H9 (cell line): ENCODE data around the gene TNFRSF17. TPM values are rescaled to one million over a fixed set of nuclear protein-coding genes. Genes with fewer than 3 reads are reported as not detected.

ENCODE experiments used
- DNase-seq: peaks from one replicate; pipeline ENCODE4 v3.0.0-alpha.2; 2017
- H2AFZ ChIP-seq: one replicate; pipeline ENCODE4 v1.6.1; 2013; ENCODE audit warnings: mild to moderate bottlenecking, low read length, control low read depth, moderate library complexity
- H2AK5ac ChIP-seq: 2 replicates; pipeline ENCODE4 v1.6.1; 2013; ENCODE audit warnings: low read length, control low read depth, mixed read lengths; ENCODE audit not compliant: insufficient read length
- H2BK120ac ChIP-seq: one replicate; pipeline ENCODE4 v1.6.1; 2013; ENCODE audit warnings: low read depth, mild to moderate bottlenecking, low read length, control low read depth, inconsistent platforms; ENCODE audit not compliant: poor library complexity, severe bottlenecking
- H2BK12ac ChIP-seq: 2 replicates; pipeline ENCODE4 v1.6.1; 2013; ENCODE audit warnings: low read length, control low read depth, mixed read lengths, low read depth; ENCODE audit not compliant: insufficient read length
- H2BK15ac ChIP-seq: 2 replicates; pipeline ENCODE4 v1.6.1; 2013; ENCODE audit warnings: low read depth, low read length, control low read depth
- H2BK20ac ChIP-seq: one replicate; pipeline ENCODE4 v1.6.1; 2013; ENCODE audit warnings: low read depth, mild to moderate bottlenecking, low read length, control low read depth, inconsistent platforms; ENCODE audit not compliant: poor library complexity, severe bottlenecking
- H2BK5ac ChIP-seq: 2 replicates; pipeline ENCODE4 v1.6.1; 2013; ENCODE audit warnings: low read length, control low read depth, mixed read lengths; ENCODE audit not compliant: insufficient read length
- H3K14ac ChIP-seq: 2 replicates; pipeline ENCODE4 v1.6.1; 2013; ENCODE audit warnings: low read length, control low read depth; ENCODE audit not compliant: insufficient read depth
- H3K18ac ChIP-seq: 2 replicates; pipeline ENCODE4 v1.6.1; 2013; ENCODE audit warnings: low read depth, mild to moderate bottlenecking, mixed read lengths, low read length, control low read depth; ENCODE audit not compliant: insufficient read length
- H3K23ac ChIP-seq: 2 replicates; pipeline ENCODE4 v1.6.1; 2013; ENCODE audit warnings: low read length, control low read depth, mixed read lengths, low read depth; ENCODE audit not compliant: insufficient read length
- H3K23me2 ChIP-seq: 2 replicates; pipeline ENCODE4 v1.6.1; 2013; ENCODE audit warnings: low read depth, mild to moderate bottlenecking, mixed read lengths, low read length, control low read depth; ENCODE audit not compliant: insufficient read length, poor library complexity, severe bottlenecking
- H3K27ac ChIP-seq: 2 replicates; pipeline ENCODE4 v1.5.1; 2013; ENCODE audit warnings: low read length, control low read depth, mixed read lengths, low read depth; ENCODE audit not compliant: insufficient read length
- H3K27me3 ChIP-seq: 2 replicates; pipeline ENCODE4 v1.6.1; 2013; ENCODE audit warnings: low read length, control low read depth, inconsistent platforms; ENCODE audit not compliant: insufficient read depth
- H3K4ac ChIP-seq: 2 replicates; pipeline ENCODE4 v1.6.1; 2013; ENCODE audit warnings: low read depth, mild to moderate bottlenecking, control low read depth, inconsistent platforms, low read length, moderate library complexity
- H3K4me1 ChIP-seq: 2 replicates; pipeline ENCODE4 v1.6.1; 2013; ENCODE audit warnings: low read length, control low read depth, inconsistent platforms; ENCODE audit not compliant: insufficient read depth
- H3K4me2 ChIP-seq: 2 replicates; pipeline ENCODE4 v1.6.1; 2013; ENCODE audit warnings: low read length, control low read depth, mixed read lengths; ENCODE audit not compliant: insufficient read length, insufficient read depth
- H3K56ac ChIP-seq: 2 replicates; pipeline ENCODE4 v1.6.1; 2013; ENCODE audit warnings: low read depth, mild to moderate bottlenecking, mixed read lengths, low read length, control low read depth; ENCODE audit not compliant: insufficient read length
- H3K79me1 ChIP-seq: 2 replicates; pipeline ENCODE4 v1.6.1; 2013; ENCODE audit warnings: low read depth, mild to moderate bottlenecking, moderate library complexity, low read length, control low read depth, inconsistent platforms; ENCODE audit not compliant: insufficient read depth, poor library complexity, severe bottlenecking
- H3K79me2 ChIP-seq: 2 replicates; pipeline ENCODE4 v1.6.1; 2013; ENCODE audit warnings: low read length, control low read depth, inconsistent platforms; ENCODE audit not compliant: insufficient read depth
- H3K9ac ChIP-seq: 2 replicates; pipeline ENCODE4 v1.6.1; 2013; ENCODE audit warnings: low read length, control low read depth, mixed read lengths; ENCODE audit not compliant: insufficient read length; ENCODE audit errors: extremely low read depth
- H3K9me3 ChIP-seq: one replicate; pipeline ENCODE4 v1.6.1; 2013; ENCODE audit warnings: low read depth, low read length, inconsistent platforms; ENCODE audit not compliant: control insufficient read depth
- H3T11ph ChIP-seq: one replicate; pipeline ENCODE4 v1.6.1; 2013; ENCODE audit warnings: mild to moderate bottlenecking, low read length, control low read depth, inconsistent platforms
- H4K20me1 ChIP-seq: one replicate; pipeline ENCODE4 v1.6.1; 2013; ENCODE audit not compliant: control insufficient read depth, insufficient read length, insufficient read depth
- H4K5ac ChIP-seq: 2 replicates; pipeline ENCODE4 v1.6.1; 2013; ENCODE audit warnings: low read depth, mild to moderate bottlenecking, mixed read lengths, low read length, control low read depth; ENCODE audit not compliant: insufficient read length
- H4K8ac ChIP-seq: replicated peaks from 2 replicates; pipeline ENCODE4 v1.6.1; 2013; ENCODE audit warnings: low read length, control low read depth, mixed read lengths, low read depth; ENCODE audit not compliant: insufficient read length
- H4K91ac ChIP-seq: 2 replicates; pipeline ENCODE4 v1.6.1; 2013; ENCODE audit warnings: low read depth, mild to moderate bottlenecking, moderate library complexity, mixed read lengths, low read length, control low read depth; ENCODE audit not compliant: insufficient read length
- H3K27ac Mint-ChIP-seq, 3 experiments: 2 replicates in 2 of 3; 3 replicates in 1 of 3; pipeline ENCODE4 v1.8.0; 2020 to 2021; ENCODE audit warnings: mixed read lengths in 3 of 3, mild to moderate bottlenecking in 1 of 3, moderate library complexity in 1 of 3
- H3K27me3 Mint-ChIP-seq: 2 replicates; pipeline ENCODE4 v1.8.0; 2021; ENCODE audit warnings: low read depth, mild to moderate bottlenecking, moderate library complexity, mixed read lengths
- H3K36me3 Mint-ChIP-seq, 3 experiments: 2 replicates in 2 of 3; 3 replicates in 1 of 3; pipeline ENCODE4 v1.8.0; 2020 to 2021; ENCODE audit warnings: low read depth in 3 of 3, mixed read lengths in 3 of 3; ENCODE audit not compliant: insufficient read depth in 1 of 3
- H3K4me1 Mint-ChIP-seq, 2 experiments: 2 replicates each; pipeline ENCODE4 v1.8.0; 2020; ENCODE audit warnings: mixed read lengths in 2 of 2
- H3K4me3 Mint-ChIP-seq, 2 experiments: 2 replicates in 1 of 2; 3 replicates in 1 of 2; pipeline ENCODE4 v1.8.0; 2020 to 2021; ENCODE audit warnings: mild to moderate bottlenecking in 2 of 2, mixed read lengths in 2 of 2, moderate library complexity in 1 of 2
- H3K9me3 Mint-ChIP-seq, 2 experiments: 2 replicates in 1 of 2; 3 replicates in 1 of 2; pipeline ENCODE4 v1.8.0; 2020; ENCODE audit warnings: mild to moderate bottlenecking in 2 of 2, mixed read lengths in 2 of 2, moderate library complexity in 1 of 2
- WGBS: extraction: QIAGEN DNeasy Blood & Tissue Kit; methylation state at CpG from one replicate; pipeline ENCODE4 v1.1.7; 2013; ENCODE audit warnings: missing lambda C conversion rate, low lambda C conversion rate, mixed read lengths; ENCODE audit not compliant: insufficient read length; ENCODE audit errors: extremely low coverage; 5-methylcytosine and 5-hydroxymethylcytosine counted together
- total RNA-seq: library from RNA; stranded (reverse); gene quantifications from 2 replicates; pipeline ENCODE4 v1.2.1, GENCODE V29; 2021
- TF ChIP-seq, protein P1 (sequence below): fragments of 200-600 bp; sonication (generic); conservative IDR thresholded peaks from 3 replicates; pipeline ENCODE4 v1.8.0; 2021; ENCODE audit warnings: antibody characterized with exemption, mild to moderate bottlenecking

Gene TNFRSF17
- total RNA-seq, 1 experiment from 2014 or later, result not detected

DNA sequence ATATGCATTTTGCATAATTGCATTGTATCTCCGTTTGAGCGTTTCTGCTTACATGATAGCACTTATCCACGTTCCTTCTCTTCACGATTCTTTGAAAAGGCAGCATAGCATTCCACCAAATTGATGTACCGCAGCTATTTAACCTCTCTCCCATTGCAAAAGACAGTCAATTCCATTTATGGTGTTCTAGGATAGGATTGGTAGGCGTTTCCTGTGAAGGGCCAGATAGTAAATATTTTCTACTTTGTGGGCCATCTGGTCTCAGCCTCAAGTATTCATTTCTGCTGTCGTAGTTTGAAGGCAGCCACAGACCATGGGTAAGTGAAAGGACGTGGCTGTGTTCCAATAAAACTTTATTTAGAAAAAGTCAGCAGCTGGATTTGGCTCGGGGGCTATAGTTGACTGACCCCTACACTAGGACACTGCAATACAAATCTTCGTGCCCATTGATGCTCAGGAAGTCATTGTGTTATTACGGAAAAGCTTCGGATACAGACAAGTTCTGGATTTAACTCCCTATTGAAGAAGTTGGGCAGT is 21.6 kb downstream of the TNFRSF17 start:
- Histone ChIP-seq H2BK12ac (no peak overlapping the region), H3K79me2 (no peaks in the 10 kb centered on the region), H2AFZ (no peak overlapping the region), H2AK5ac (no peak overlapping the region), H3K23ac (no peak overlapping the region), H2BK120ac (no peak overlapping the region), H2BK15ac (no peak overlapping the region), H3K4ac (no peak overlapping the region), H2BK20ac (no peak overlapping the region), H3K9ac (no peak overlapping the region), H4K5ac (no peak overlapping the region), H4K20me1 (no peaks in the 10 kb centered on the region), H3K27me3 (no peaks in the 10 kb centered on the region), H4K8ac (no peak overlapping the region), H3K4me2 (no peak overlapping the region), H3K14ac (no peak overlapping the region), H2BK5ac (no peak overlapping the region), H4K91ac (no peak overlapping the region), H3K23me2 (no peaks in the 10 kb centered on the region), H3K18ac (no peak overlapping the region), H3T11ph (no peak overlapping the region), H3K56ac (no peak overlapping the region), H3K9me3 (no peaks in the 10 kb centered on the region), H3K79me1 (no peaks in the 10 kb centered on the region), H3K4me1 (no peaks in the 10 kb centered on the region), H3K27ac (no peak overlapping the region)
- Mint-ChIP-seq H3K27me3 (no peaks in the 10 kb centered on the region), H3K4me3 (no peak overlapping the region), H3K27ac (no peak overlapping the region), H3K4me1 (peaks cover 0 to 7% of the 10 kb centered on the region in 2 experiments; a peak in 2 of 4 replicates), H3K9me3 (no peaks in the 10 kb centered on the region), H3K36me3 (peaks cover 0 to 1% (median 0%) of the 10 kb centered on the region in 3 experiments; a peak in 1 of 7 replicates)
- no CpG with 5 or more reads among the region's 12 CpGs for WGBS
- no peak for DNase-seq
- TF ChIP-seq, protein P1, sequence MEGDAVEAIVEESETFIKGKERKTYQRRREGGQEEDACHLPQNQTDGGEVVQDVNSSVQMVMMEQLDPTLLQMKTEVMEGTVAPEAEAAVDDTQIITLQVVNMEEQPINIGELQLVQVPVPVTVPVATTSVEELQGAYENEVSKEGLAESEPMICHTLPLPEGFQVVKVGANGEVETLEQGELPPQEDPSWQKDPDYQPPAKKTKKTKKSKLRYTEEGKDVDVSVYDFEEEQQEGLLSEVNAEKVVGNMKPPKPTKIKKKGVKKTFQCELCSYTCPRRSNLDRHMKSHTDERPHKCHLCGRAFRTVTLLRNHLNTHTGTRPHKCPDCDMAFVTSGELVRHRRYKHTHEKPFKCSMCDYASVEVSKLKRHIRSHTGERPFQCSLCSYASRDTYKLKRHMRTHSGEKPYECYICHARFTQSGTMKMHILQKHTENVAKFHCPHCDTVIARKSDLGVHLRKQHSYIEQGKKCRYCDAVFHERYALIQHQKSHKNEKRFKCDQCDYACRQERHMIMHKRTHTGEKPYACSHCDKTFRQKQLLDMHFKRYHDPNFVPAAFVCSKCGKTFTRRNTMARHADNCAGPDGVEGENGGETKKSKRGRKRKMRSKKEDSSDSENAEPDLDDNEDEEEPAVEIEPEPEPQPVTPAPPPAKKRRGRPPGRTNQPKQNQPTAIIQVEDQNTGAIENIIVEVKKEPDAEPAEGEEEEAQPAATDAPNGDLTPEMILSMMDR, result no peak
